HG02623 (cell line): ENCODE data around the gene CDYL2.
A peak's percentile ranks its signal among the peaks of the same experiment; 100 is the strongest.

Experiments
- ATAC-seq: cut with Tn5 transposase; IDR thresholded peaks from one replicate; pipeline ENCODE4 v1.9.1; 2021; ENCODE audit warnings: moderate library complexity; ENCODE audit not compliant: unreplicated experiment

CDYL2 gene

DNA sequence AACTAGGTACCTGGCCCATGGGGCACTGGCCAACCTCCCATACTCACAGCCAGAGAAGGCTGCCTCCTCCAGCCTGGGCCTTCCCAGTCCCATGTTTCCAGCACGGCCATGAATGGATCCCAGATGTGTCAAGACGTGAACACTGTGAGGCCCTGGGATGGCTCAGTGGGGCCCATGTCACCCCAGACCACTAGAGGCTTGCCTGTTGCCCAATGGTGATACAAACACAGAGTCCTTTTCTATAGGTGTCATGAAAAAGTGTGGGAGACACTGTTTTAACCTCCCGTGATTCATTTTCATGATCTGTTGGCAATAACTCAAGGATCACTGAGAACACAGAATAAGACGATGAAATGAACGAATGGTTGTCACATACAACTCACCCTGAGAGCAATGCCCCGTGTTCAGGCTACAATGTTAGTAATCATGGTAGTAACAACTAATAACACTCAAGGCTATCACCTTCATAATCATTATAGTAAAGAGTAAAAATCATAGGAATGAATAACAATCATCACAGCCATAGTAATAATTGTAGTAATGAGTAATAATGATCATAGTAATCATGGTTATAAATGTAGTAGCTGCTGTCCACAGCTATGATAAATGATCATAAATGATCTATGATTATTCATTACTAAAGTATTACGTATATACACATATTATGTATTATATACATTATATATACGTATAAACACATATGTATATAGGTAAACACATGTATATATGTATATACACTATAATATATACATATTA is 199.6 kb downstream of the CDYL2 start:
- ATAC-seq: no peak

DNA sequence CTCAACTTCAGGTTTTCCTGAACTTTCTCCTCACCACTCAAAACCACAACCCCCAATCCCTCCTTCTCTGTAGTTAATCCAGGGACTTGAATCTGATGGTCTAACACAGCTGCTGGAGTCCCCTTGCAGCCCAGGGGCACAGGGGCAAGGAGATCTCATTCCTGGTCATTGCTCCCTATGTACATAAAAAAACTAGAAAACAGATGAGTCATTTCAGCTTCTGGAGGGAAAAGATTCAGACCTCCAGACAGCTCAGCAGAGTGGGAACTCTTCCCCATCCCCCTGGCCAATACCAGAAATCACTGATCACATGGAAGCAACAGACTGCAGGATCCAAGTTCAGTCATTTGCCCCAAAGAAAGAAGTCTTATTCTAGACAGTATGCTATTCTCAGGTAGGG is 201.5 kb downstream of the CDYL2 start:
- no peak for ATAC-seq

DNA sequence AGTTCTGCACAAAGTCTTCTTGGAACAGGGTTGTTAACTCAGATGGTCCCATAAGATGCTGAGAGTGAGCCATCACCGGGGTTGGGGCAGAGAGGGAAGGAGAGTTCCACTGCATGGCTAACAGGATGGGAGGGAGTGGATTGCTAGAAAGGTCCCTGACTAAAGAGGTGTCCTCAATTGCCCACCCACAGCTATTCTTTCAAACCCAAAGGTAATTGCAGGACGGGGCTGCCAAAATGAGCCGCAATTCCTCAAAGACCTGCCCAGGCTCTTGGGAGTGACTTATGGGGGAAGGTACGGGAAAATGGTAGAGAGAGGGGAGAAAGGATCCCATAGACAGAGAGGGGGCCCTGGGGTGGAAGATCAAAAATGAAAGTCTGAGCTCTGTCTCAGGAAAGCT is 203.2 kb downstream of the CDYL2 start:
- ATAC-seq: no peak

DNA sequence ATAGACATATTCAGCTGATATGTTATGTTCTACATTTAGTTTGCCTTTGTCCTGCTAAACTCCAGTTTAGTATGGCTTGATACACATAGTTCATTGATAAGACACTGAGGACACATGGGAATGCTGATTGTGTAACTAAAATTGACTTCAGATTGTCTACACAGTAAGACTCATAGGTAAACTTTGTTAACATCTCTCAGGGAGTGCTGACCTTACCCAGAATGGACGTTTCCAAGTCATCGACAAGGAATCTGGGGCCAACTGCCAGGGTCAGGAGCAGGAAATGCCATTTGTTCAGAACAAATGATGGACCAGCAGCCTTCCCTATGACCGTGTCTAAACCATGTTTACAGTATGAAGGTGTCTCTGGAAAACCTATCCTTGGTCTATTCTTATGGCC is 204.9 kb downstream of the CDYL2 start:
- no peak for ATAC-seq

DNA sequence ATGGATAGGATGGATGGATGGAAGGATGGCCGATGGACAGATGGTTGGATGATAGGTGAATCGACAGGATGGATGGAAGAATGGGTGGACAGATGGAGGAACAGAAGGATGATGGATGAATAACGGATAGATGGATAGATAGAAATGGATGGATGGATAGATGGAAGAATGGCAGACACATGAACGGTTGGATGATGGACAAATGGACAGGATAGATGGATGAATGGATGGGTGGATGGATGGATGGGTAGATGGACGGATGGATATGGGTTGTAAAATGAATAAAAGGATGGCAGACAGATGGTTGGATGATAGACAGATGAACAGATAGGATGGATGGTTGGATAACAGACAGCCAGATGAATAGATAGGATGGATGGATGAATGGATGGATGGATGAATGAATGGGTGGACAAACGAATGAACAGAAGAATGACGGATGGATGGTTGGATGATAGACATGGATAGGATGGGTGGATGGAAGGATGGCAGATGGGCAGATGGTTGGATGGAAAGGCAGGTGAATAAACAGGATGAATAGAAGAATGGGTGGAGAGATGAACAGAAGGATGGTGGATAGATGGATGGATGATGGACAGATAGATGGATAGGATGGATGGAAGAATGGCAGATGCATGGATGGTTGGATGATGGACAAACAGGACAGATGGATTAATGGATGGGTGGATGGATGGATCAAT is 207.7 kb downstream of the CDYL2 start:
- ATAC-seq: no peak

DNA sequence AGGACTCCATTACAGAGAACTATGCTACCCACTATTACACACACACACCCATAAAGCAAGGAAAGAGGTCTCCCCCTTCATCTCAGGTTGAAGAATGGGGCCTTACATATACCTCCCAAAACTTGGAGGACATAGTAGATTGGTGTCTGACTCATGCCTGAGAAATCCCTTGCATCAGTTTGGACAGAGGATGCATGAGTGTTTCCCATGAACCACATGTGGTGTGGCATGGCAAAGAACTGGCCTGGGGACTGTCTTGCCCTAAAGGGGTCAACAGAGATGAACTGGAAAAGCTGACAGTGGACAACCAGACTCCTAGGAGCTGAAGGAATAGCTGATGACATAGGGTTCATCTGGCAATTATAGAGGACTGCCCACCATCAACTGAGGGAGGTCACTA is 209.6 kb downstream of the CDYL2 start:
- ATAC-seq: no peak

DNA sequence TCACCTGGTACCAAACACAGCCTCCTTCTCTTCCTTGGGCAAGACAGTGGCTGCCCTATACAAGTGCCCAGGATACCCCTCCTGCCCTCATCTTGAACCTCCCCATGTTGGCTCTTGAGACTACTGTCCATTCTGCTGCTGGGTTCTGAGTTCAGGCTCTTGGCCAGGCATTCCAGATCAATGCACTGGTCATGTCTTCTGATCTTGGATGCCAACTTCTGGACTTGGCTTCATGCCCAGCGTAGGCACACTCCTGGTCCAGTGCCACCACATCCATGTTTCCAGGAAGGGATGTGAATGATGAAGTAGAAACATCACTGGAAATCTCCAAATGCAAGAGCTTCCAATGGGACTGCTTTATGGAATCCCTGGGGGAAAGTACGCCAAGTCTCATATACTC is 212.1 kb downstream of the CDYL2 start:
- no peak for ATAC-seq

DNA sequence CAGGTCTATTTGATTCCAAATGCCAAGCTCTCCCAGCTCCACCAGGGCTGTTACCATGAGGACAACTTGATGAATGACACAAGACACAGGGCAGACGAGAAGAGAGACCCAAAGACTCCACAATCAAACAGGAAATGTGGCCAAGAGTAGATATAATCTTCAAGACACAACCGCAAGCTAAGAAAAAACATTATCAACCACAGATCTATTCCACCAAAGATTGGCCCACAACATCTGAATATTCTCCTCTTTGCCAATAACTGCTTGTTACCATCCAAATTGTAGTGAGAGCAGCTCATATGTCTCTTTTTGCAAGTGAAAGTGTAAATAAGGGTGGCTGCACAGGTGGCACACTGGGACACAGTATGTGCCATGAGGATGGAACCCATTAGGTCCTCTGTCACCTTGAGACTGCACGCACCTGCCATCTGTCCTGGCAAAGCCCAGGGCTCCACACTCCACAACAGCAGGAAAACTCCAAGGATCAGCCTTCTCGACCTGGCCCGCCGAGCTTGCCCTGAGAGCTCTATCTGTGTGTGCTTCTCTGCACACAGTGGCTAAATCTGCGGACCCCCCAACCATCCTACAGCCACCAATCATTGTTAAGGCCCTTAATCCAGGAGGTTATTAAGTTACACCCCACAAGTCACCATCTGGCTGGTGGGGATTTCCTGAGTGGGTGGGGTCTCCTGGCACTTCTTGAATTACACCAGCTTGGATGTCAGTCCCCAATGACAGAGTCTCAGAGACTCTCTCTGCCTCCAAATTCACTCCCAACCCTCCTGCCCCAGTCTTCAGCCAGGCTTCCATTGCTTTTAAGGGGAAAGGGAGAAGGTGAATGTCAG is 213.1 kb downstream of the CDYL2 start:
- ATAC-seq: no peak

DNA sequence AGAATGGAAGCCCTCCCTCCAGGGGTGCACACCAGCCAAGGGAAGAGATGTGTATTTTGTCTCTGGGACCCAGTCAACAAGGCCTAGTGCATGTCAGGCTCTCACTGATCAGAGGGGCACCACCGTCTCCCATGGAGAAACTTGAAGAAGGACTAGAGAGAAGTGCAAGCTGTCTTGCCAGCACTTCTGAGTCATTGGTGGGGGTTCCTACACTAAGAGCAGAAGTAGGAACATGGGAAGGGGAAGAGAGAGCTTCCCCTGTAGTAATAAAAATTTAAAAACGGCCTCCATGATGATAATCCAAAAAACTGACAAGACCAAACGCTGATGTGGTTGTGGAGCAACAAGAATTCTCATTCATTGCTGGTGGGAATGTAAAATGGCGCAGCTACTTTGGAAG is 217.3 kb downstream of the CDYL2 start:
- no peak for ATAC-seq

DNA sequence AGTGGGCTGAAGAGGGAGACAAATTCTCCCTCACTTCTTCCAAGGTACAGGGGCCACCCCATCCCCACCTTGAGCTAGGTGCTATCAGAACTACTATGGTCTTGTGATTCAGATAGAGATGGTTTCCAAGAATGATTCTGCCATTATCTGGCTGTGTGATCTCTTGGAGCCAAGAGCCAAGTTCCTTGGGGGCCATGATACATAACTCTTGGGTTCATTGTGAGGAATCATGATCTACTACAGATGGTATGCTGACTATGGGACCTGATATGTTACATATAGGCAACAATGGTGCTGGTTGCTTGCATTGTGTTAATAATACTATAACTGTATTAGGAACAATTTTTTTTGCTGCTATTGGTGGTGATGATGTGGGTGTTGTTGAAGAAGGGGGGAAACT is 217.9 kb downstream of the CDYL2 start:
- ATAC-seq: no peak

DNA sequence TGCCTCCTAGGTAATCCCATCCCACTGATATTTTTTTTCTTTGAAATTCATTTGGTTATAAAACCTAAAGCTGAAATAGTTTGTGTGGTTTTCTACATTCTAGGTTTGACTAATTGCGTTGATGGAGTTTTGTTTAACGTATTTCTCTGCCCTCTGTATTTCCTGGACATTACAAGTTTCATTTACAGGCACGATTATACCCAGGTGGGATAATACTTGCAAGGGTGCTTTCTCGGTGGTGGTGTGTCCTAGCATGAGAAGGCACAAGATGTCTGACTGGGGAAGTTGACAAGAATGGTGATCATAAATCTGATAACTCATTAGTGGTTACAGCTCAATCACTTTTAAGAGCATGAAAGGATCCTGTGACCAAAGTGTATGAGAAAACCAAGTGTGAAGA is 218.6 kb downstream of the CDYL2 start:
- ATAC-seq: no peak

DNA sequence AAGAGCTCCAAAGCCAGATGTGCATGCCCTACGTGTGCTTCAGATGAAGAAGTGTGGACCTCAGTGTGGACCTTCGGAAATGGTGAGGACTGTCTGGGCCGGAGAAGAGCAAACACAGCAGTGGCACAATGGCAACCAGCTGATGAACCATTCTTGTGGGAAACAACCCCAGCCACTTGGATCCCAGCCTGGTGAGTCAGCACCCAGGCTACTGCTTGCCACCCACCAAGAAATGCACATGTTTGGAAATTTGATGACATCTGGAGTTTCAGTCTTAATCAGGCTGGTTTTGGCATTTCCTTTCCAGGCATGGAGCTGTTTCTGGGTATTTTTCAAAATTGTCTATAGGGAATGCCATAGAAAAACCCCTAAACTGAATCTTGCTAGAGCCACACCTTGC is 220.9 kb downstream of the CDYL2 start:
- no peak for ATAC-seq

DNA sequence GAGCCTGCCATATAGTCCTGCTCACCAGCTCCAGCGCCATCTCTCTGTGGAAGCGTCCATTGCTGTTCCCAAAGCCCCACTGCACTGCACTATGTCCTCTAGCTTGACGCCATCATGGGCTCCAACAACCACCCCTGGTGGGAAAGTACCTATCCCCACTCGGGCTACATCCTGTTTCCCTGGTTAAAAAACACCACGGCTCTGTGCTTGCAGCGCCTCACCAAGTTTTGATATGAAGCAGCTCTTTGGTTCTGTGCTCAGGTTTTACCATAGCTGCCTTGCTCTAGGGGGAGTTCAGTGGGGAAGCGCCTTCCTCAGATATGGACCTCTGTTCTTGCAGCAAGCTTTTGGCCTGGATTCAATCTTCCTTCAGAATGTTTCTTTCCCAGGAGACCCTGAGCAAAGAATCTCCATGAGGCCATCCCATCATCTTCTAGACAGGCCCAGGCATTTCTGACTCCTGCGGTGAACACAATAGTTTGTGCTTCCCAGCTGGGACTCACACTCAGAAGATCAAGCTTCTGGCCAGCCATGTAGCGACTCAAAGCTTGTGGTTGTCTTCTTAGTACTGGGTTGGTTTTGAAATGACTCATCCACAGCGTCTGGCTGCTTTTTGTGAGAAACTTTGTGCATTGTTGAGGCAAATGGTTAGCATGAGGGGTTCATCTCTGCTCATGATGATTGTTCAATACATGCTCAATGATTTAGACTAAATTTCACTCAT is 224.1 kb downstream of the CDYL2 start:
- peak; percentile 80 for ATAC-seq

DNA sequence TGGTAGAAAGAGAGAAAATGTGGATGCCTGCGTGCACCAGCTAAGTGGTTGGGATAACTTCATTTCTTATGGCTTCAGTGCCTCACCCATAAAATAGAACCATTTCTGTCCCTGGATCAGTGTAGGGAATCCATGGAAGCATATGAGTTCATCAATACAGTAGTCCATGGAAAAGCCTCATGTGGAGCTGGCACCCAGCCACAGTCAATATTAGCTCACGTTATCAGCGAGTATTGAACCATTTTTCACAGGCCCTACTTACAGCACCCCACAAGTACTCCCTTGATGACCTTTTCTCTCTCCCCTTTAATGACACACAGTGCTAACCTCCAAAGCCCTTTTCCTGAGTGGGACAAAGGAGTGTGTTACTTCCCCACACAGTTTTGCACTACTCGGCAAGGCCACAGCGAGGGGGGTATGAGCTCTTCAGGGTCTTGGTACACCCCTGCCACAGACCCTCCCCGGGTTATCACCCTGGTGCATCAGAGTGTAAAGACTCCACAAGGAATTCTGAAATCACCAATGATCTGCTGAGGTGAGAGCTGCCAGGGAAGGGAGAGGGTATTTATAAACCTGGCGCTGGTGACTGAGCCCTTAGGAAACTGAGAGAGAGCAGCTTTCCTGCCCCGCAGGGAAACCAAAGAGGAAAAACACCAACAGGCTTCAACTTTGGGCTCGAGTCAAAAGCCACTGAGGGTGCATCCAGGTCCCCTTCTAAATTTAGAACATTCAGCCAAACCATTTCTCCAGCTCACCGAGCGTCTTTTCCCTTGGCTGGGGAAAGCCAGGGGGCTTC is 226.7 kb downstream of the CDYL2 start:
- ATAC-seq: no peak

DNA sequence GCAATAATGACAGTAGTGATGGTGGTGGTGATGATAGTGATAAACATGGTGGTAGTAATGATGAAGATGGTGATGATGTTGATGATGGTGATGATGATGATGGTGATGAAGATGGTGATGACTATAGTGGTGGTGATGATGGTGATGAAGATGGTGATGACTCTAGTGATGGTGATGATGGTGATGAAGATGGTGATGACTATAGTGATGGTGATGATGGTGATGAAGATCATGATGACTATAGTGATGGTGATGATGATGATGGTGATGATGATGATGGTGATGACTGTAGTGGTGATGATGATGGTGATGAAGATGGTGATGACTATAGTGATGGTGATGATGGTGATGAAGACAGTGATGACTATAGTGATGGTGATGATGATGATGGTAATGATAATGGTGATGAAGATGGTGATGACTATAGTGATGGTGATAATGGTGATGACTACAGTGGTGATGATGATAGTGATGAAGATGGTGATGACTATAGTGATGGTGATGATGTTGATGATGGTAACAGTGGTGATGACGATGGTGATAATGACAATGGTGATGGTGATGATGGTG is 228.0 kb downstream of the CDYL2 start:
- no peak for ATAC-seq

DNA sequence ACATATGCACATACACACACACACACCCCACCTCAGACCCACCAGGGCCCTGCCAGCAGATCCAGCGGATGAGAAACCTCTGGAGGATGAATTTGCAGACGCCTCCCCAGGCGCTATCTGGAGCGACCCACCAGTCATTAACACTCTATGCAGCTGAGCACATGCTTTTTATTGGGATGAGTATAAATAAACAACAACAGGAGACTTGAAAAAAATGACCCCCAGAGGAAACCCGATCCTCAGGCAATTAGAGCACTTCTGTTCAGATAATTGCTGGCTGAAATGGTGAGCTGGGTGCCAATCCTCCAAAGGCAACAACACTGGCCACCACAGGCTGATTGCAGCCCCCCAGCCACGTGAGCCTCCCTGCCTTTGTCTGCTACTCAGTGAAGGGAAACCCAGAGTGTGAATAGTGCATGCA is 230.7 kb downstream of the CDYL2 start:
- no peak for ATAC-seq

DNA sequence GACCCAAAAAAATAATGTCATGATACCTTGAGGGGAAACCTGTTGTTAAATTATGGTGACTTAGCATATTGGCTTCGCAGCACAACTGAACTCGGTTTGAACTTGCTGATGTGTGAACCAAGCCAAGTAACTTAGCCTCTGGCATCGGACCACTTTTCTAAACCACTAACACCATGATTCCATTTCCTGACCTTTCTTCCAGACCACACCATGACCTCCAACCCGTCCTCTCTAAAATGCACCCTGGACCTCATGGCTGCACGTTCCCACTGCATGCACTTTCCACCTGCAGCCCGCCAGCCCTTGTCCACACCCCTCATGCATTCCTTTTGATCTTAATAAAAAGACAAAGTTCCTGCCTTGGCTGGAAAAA is 234.3 kb downstream of the CDYL2 start:
- ATAC-seq: no peak

DNA sequence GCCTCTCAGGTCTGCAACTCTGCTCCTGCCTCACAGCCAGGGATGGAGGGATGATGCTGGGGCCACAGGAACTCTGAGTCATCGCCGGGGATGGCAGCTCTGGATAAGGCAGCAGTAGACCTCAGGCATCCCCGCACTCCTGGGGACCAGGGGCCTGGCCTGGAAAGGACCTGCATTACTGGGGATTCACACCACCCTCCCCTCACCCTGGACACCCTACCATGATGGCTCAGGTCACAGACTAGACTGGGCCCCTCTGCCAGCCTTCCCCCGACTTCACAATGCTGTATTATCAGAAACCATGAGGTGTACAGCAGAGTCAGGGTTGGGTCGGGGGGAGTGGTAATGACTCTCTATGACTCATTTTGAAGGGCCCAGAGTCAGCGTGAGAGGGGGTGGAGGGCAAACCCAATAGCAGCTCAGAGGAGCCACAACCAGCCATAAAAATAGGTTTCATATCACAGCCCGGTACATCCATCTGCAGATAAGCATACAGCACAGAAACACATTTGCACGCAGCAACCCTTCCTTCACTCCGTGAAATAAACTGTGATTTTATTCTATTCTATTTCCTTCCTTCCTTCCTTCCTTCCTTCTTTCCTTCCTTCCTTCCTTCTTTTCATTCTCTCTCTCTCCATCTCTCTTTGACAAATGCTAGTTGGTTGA is 234.8 kb downstream of the CDYL2 start:
- ATAC-seq: no peak

DNA sequence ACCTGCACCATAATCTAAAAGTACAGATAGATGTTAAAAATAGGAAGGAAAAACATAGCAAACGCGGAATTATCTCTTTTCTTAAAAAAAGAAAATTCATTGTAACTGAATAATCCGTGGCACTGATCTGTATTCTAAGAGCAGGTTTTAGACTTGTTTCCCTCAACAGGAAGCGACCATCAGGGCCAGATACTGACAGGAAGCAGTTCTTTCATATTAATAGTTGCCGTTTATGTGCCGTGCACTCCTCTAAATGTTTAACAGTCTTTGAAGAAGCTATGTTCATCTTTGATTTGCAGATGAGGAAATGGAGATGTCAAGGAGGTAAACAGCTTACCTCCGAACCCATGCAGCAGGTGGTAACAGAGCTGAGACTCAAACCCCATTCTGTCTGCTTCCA is 240.0 kb downstream of the CDYL2 start:
- no peak for ATAC-seq

DNA sequence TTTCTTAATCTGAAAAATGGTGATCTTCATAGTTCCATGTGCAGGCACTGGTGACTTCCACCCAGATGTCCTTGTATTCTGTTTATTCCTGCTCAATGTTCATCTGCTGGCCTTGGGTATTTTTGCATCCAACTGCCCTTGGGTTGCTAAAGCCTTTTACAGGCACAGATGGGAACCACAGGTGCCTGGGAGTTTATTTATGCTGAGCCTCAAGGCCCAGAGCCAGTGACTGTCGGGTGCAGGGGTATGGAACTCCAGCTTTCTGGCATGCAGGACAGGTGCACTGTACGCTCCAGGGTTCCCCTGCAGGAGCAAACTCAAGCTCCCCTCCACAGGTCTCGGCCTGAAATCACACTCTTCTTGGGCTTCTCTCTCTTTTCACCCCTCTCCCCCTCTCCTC is 241.3 kb downstream of the CDYL2 start:
- no peak for ATAC-seq
